K562 (cell line): Measurements from ENCODE around the gene SENP3. TPM values are rescaled to one million over a fixed set of nuclear protein-coding genes. Genes with fewer than 3 reads are reported as not detected.

Experiments used
- ATAC-seq: fragments of 200-7000 bp; cut with Tn5 transposase; 3 replicates; pipeline ENCODE4 v1.9.1; 2020; ENCODE audit warnings: moderate library complexity
- BruUV-seq: library from RNA; stranded (reverse); fragments of 400-500 nt; replicated peaks from 2 replicates; lab custom pipeline; 2021; lab: Mats Ljungman, UMichigan
- CTCF ChIA-PET: fragments of 300-600 bp; formaldehyde crosslinking; extraction: SDS; loops from one replicate; lab custom pipeline; 2021; ENCODE audit warnings: low intra/inter-chr PET ratio; lab: Yijun Ruan, JAX
- POLR2A ChIA-PET: fragments of 300-600, 350-650 bp; sonication (Branson Sonifier 250); formaldehyde crosslinking; extraction: SDS; loops from one replicate; lab custom pipeline; 2021; ENCODE audit warnings: antibody characterized with exemption, inconsistent platforms; lab: Yijun Ruan, JAX
- DNase-seq, 4 experiments: peaks; one replicate each; pipeline versions ENCODE4 v3.0.0 to v3.0.0-alpha.2; 2011 to 2018; ENCODE audit warnings: low spot score in 3 of 4, mixed read lengths in 3 of 4; ENCODE audit errors: extremely low read depth in 1 of 4
- FAIRE-seq: peaks from 2 replicates; lab custom pipeline; 2011; peaks lifted over from hg19 to GRCh38; lab: Jason Lieb, UNC
- H2AFZ ChIP-seq: 2 replicates; pipeline ENCODE4 v1.6.0; 2011; ENCODE audit warnings: low read depth, low read length, control low read depth, inconsistent platforms
- H3K27ac ChIP-seq: fragments of 200-600 bp; 3 replicates; pipeline ENCODE4 v1.8.0; 2011; ENCODE audit warnings: low read depth, mild to moderate bottlenecking, control low read depth, inconsistent platforms, low read length, moderate library complexity, mixed read lengths; ENCODE audit errors: extremely low read depth
- H3K27me3 ChIP-seq, 2 experiments: fragments of 300-600 bp in 1 of 2; 2 replicates in 1 of 2; 3 replicates in 1 of 2; pipeline versions ENCODE4 v1.6.0 to v1.8.0; 2011; ENCODE audit warnings: inconsistent platforms in 2 of 2, low read length in 2 of 2, mild to moderate bottlenecking in 1 of 2, mixed read lengths in 1 of 2, moderate library complexity in 1 of 2; ENCODE audit not compliant: control insufficient read depth in 2 of 2, insufficient read depth in 2 of 2
- H3K36me3 ChIP-seq: fragments of 300-600 bp; 3 replicates; pipeline ENCODE4 v1.8.0; 2011; ENCODE audit warnings: mild to moderate bottlenecking, low read length, inconsistent platforms; ENCODE audit not compliant: control insufficient read depth, insufficient read depth
- H3K4me1 ChIP-seq, 2 experiments: fragments of 200-600 bp in 1 of 2; replicated peaks in 1 of 2; 2 replicates in 1 of 2; 3 replicates in 1 of 2; pipeline versions ENCODE4 v1.5.1 to v1.8.0; 2011; ENCODE audit warnings: inconsistent platforms in 2 of 2, low read length in 2 of 2, mild to moderate bottlenecking in 1 of 2, mixed read lengths in 1 of 2, moderate library complexity in 1 of 2; ENCODE audit not compliant: control insufficient read depth in 2 of 2, insufficient read depth in 2 of 2
- H3K4me2 ChIP-seq: 2 replicates; pipeline ENCODE4 v1.6.1; 2011; ENCODE audit warnings: low read length, control low read depth, inconsistent platforms, mixed read lengths; ENCODE audit not compliant: insufficient read depth
- H3K4me3 ChIP-seq: fragments of 200-600 bp; sonication (generic), shearing (Covaris generic); 2 replicates; pipeline ENCODE4 v1.5.1; 2016; ENCODE audit warnings: control low read depth, inconsistent platforms
- H3K79me2 ChIP-seq: fragments of 200-600 bp; 3 replicates; pipeline ENCODE4 v1.8.0; 2011; ENCODE audit warnings: low read length, inconsistent platforms; ENCODE audit not compliant: control insufficient read depth, insufficient read depth
- H3K9ac ChIP-seq, 2 experiments: 2 replicates each; pipeline versions ENCODE4 v1.6.0 to v1.6.1; 2011; ENCODE audit warnings: low read depth in 2 of 2, low read length in 2 of 2, control low read depth in 1 of 2, inconsistent platforms in 1 of 2, mild to moderate bottlenecking in 1 of 2, mixed read lengths in 1 of 2; ENCODE audit not compliant: insufficient read depth in 1 of 2
- H3K9me1 ChIP-seq: one replicate; pipeline ENCODE4 v1.6.0; 2011; ENCODE audit warnings: inconsistent platforms, mild to moderate bottlenecking, low read length, moderate library complexity; ENCODE audit not compliant: control insufficient read depth, insufficient read depth
- H3K9me3 ChIP-seq: replicated peaks from 2 replicates; pipeline ENCODE4 v1.5.1; 2011; ENCODE audit warnings: low read depth, low read length, inconsistent platforms; ENCODE audit not compliant: control insufficient read depth, insufficient read depth
- H4K20me1 ChIP-seq: replicated peaks from 2 replicates; pipeline ENCODE4 v1.6.1; 2011; ENCODE audit warnings: low read length, inconsistent platforms, mixed read lengths; ENCODE audit not compliant: control insufficient read depth, insufficient read depth
- CXXC5 ChIP-seq: fragments of 250-450 bp; sonication (Bioruptor Pico); IDR thresholded peaks from 2 replicates; pipeline ENCODE4 v1.8.0; 2022; ENCODE audit warnings: inconsistent platforms, mild to moderate bottlenecking, moderate library complexity
- PHB ChIP-seq: fragments of 250-450 bp; sonication (Bioruptor Pico); IDR thresholded peaks from 2 replicates; pipeline ENCODE4 v1.5.0; 2021
- ZNF707 ChIP-seq: fragments of 250-450 bp; sonication (Bioruptor Pico); conservative IDR thresholded peaks from 2 replicates; pipeline ENCODE4 v1.8.0; 2022; ENCODE audit warnings: inconsistent platforms, mild to moderate bottlenecking, moderate library complexity
- WGBS: fragments of 100-300 bp; shearing (Covaris generic); methylation state at CpG from one replicate; pipeline ENCODE4 v1.1.6; 2016; ENCODE audit warnings: low coverage, mixed read lengths; ENCODE audit not compliant: insufficient coverage; ENCODE audit errors: missing lambda C conversion rate; 5-methylcytosine and 5-hydroxymethylcytosine counted together
- in situ Hi-C: fragments of 300-500 bp; cut with MboI; formaldehyde crosslinking; loops from 4 replicates; pipeline ENCODE4 v1.15.0; 2018; ENCODE audit warnings: inconsistent platforms, mixed read lengths
- intact Hi-C: fragments of 100-400 bp; cut with micrococcal nuclease; formaldehyde crosslinking; loops from 2 replicates; pipeline ENCODE4 v1.14.2; 2022
- polyA plus RNA-seq, 8 experiments: library from polyadenylated mRNA; depleted of rRNA in 4 of 8; stranded (reverse) in 5 of 8; unstranded in 3 of 8; fragments of >200 nt; fragmentation: Nextera tagmentation in 2 of 8; fragmentation: Illumina TruSeq in 1 of 8; extraction: Ambion mirVana in 2 of 8; extraction: Trizol in 1 of 8; gene quantifications; 2 replicates each; pipeline versions ENCODE4 v1.2.1 to v1.2.3, GENCODE V29; 2011 to 2014; ENCODE audit warnings: inconsistent platforms in 1 of 8, missing spikeins in 1 of 8
- total RNA-seq, 7 experiments: library from RNA; depleted of rRNA in 6 of 7; stranded (reverse); fragments of >200 nt in 6 of 7; fragmentation: Illumina TruSeq in 2 of 7; extraction: Trizol in 2 of 7; gene quantifications; 2 replicates each; pipeline versions ENCODE4 v1.2.1 to v1.2.3, GENCODE V29; 2011 to 2021; ENCODE audit warnings: low replicate concordance in 1 of 7
- TF ChIP-seq, protein P1 (sequence below): fragments of 250-450 bp; sonication (Bioruptor Pico); IDR thresholded peaks from 2 replicates; pipeline ENCODE4 v1.4.0; 2020; ENCODE audit warnings: mild to moderate bottlenecking, moderate library complexity, borderline replicate concordance
- TF ChIP-seq, protein P2 (sequence below): fragments of 250-450 bp; sonication (Bioruptor Pico); IDR thresholded peaks from 2 replicates; pipeline ENCODE4 v1.4.0; 2020

The SENP3 gene
- total and polyA plus RNA-seq, 9 of the 15 experiments (the other 6 are each of a cell fraction or from before 2014, with no cell fraction given): 0.63 to 102 (median 78.8) TPM

DNA sequence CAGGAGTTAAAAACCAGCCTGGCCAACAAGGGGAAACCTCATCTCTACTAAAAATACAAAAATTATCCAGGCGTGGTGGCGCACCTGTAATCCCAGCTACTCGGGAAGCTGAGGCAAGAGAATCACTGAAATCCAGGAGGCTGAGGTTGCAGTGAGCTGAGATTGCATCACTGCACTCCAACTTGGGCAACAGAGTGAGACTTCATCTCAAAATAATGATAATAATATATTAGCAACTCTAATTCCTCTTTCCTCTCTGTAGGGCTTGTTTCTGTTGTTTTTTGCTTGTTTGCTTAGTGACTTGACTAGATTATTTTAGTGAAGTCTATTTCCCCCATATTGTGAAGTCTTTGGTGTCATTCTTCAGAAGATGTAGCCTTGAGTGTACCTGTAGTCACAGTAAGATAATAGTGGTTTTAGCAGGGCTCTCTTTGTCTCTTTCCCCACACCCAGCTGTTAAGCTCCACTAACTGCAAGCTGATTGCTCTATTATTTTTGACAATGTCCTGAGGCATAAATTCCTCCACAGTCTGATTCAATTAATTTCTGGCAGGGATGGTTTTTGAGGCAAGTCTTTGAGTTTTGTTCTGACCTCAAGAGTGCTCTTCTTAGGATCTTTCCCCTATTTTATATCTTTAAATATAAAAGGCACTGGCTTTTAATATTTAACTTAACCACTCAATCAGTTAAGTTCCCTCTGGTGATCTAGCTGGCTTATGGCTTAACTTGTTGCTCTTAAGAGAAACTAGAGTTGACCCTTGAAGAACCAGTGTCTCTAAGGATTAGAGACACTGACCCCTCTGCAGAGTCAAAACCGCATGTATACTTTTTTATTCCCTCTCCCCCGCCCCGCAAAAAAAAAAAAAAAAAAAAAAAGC lies 31.5 kb upstream of the SENP3 start:
- Histone ChIP-seq H4K20me1 (no peaks in the 10 kb centered on the region), H3K9me3 (peaks cover 3% of the 10 kb centered on the region; the same call in 1 of the 2 replicates), H3K79me2 (no peaks in the 10 kb centered on the region), H3K4me3 (no peak overlapping the region), H3K4me1 (no peaks in the 10 kb centered on the region), H3K27ac (no peak overlapping the region), H3K9me1 (no peaks in the 10 kb centered on the region), H3K27me3 (no peaks in the 10 kb centered on the region), H2AFZ (no peak overlapping the region), H3K9ac (no peak overlapping the region), H3K4me2 (no peak overlapping the region), H3K36me3 (no peaks in the 10 kb centered on the region)
- 73% methylated on average over 3 of the region's 6 CpGs for WGBS
- FAIRE-seq (no peak), DNase-seq (peak in 1 of 4 experiments; percentile 1), ATAC-seq (no peak)
- ChIA-PET POLR2A (no interaction called here), CTCF (interaction anchor here (0.7 kb wide), 1 partner anchor 216 kb away, joined by 3 read pairs; no protein-coding TSS in a partner anchor)
- in situ Hi-C loops (no loop called here), intact Hi-C loops (no loop called here)
- TF ChIP-seq, protein P1, sequence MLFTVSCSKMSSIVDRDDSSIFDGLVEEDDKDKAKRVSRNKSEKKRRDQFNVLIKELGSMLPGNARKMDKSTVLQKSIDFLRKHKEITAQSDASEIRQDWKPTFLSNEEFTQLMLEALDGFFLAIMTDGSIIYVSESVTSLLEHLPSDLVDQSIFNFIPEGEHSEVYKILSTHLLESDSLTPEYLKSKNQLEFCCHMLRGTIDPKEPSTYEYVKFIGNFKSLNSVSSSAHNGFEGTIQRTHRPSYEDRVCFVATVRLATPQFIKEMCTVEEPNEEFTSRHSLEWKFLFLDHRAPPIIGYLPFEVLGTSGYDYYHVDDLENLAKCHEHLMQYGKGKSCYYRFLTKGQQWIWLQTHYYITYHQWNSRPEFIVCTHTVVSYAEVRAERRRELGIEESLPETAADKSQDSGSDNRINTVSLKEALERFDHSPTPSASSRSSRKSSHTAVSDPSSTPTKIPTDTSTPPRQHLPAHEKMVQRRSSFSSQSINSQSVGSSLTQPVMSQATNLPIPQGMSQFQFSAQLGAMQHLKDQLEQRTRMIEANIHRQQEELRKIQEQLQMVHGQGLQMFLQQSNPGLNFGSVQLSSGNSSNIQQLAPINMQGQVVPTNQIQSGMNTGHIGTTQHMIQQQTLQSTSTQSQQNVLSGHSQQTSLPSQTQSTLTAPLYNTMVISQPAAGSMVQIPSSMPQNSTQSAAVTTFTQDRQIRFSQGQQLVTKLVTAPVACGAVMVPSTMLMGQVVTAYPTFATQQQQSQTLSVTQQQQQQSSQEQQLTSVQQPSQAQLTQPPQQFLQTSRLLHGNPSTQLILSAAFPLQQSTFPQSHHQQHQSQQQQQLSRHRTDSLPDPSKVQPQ: no peak
- TF ChIP-seq PHB: no peak
- no peak for TF ChIP-seq ZNF707
- TF ChIP-seq CXXC5 (CRISPR knock-in tag): no peak
- TF ChIP-seq, protein P2, sequence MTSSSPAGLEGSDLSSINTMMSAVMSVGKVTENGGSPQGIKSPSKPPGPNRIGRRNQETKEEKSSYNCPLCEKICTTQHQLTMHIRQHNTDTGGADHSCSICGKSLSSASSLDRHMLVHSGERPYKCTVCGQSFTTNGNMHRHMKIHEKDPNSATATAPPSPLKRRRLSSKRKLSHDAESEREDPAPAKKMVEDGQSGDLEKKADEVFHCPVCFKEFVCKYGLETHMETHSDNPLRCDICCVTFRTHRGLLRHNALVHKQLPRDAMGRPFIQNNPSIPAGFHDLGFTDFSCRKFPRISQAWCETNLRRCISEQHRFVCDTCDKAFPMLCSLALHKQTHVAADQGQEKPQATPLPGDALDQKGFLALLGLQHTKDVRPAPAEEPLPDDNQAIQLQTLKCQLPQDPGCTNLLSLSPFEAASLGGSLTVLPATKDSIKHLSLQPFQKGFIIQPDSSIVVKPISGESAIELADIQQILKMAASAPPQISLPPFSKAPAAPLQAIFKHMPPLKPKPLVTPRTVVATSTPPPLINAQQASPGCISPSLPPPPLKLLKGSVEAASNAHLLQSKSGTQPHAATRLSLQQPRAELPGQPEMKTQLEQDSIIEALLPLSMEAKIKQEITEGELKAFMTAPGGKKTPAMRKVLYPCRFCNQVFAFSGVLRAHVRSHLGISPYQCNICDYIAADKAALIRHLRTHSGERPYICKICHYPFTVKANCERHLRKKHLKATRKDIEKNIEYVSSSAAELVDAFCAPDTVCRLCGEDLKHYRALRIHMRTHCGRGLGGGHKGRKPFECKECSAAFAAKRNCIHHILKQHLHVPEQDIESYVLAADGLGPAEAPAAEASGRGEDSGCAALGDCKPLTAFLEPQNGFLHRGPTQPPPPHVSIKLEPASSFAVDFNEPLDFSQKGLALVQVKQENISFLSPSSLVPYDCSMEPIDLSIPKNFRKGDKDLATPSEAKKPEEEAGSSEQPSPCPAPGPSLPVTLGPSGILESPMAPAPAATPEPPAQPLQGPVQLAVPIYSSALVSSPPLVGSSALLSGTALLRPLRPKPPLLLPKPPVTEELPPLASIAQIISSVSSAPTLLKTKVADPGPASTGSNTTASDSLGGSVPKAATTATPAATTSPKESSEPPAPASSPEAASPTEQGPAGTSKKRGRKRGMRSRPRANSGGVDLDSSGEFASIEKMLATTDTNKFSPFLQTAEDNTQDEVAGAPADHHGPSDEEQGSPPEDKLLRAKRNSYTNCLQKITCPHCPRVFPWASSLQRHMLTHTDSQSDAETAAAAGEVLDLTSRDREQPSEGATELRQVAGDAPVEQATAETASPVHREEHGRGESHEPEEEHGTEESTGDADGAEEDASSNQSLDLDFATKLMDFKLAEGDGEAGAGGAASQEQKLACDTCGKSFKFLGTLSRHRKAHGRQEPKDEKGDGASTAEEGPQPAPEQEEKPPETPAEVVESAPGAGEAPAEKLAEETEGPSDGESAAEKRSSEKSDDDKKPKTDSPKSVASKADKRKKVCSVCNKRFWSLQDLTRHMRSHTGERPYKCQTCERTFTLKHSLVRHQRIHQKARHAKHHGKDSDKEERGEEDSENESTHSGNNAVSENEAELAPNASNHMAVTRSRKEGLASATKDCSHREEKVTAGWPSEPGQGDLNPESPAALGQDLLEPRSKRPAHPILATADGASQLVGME (CRISPR knock-in tag): no peak
- BruUV-seq: no TSS peak
